HFF-Myc (cell line): ENCODE data around the gene GSDMA.

Source experiments
- DNase-seq: peaks from one replicate; pipeline ENCODE4 v3.0.0-alpha.2; 2011; ENCODE audit warnings: low read depth; ENCODE audit errors: extremely low read depth
- H3K4me3 ChIP-seq: replicated peaks from 2 replicates; pipeline ENCODE4 v1.5.1; 2011; ENCODE audit warnings: low read depth, mild to moderate bottlenecking, control low read depth, low read length
- CTCF ChIP-seq: IDR thresholded peaks from 2 replicates; pipeline ENCODE4 v1.5.1; 2012; ENCODE audit warnings: mild to moderate bottlenecking, low read depth, low read length, control low read depth; ENCODE audit errors: missing control alignments

GSDMA gene

GRCh38 chr17:39951924-39952679 lies 10.7 kb upstream of the GSDMA start:
- no peak for DNase-seq
- H3K4me3 ChIP-seq = peak overlapping the region; percentile 30
- TF ChIP-seq CTCF = no peak

GRCh38 chr17:39952680-39953470 lies 9.9 kb upstream of the GSDMA start:
- DNase-seq = peak; percentile 82
- no peak for TF ChIP-seq CTCF
- H3K4me3 ChIP-seq = peak overlapping the region; percentile 38

- TF ChIP-seq CTCF = no peak
- DNase-seq = no peak
- H3K4me3 ChIP-seq = peak overlapping the region; percentile 38
These were observed 9.3 kb upstream of the GSDMA start for GRCh38 chr17:39953471-39953888.

- no peak for TF ChIP-seq CTCF
- no peak for DNase-seq
- H3K4me3 ChIP-seq = no peak overlapping the region
These were observed 7.9 kb upstream of the GSDMA start for GRCh38 chr17:39954876-39955275.

- H3K4me3 ChIP-seq = no peak overlapping the region
- DNase-seq = no peak
These were observed 7.0 kb upstream of the GSDMA start for GRCh38 chr17:39955726-39956225.

GRCh38 chr17:39960524-39961041 lies 2.2 kb upstream of the GSDMA start:
- no peak for DNase-seq
- H3K4me3 ChIP-seq = no peak overlapping the region
- no peak for TF ChIP-seq CTCF

More at GRCh38 chr17:39955726-39956225, 7.0 kb upstream of the GSDMA start:
- TF ChIP-seq CTCF = no peak
